Smooth muscle cell of the coronary artery (primary cell): ENCODE data around the gene GLO1. TPM values are rescaled to one million over a fixed set of nuclear protein-coding genes. Genes with fewer than 3 reads are reported as not detected.

ENCODE experiments used
- total RNA-seq: library from RNA; depleted of rRNA; stranded (reverse); fragments of >200 nt; gene quantifications from 2 replicates; pipeline ENCODE4 v1.2.3, GENCODE V29; 2014; ENCODE audit warnings: low replicate concordance

Gene GLO1
- 38.8 and 103 TPM in 2 replicates for total RNA-seq

GRCh38 chr6:38702558-38703397, at the start of gene GLO1:
TSS of gene GLO1 (minus strand) at chr6:38703145. CDS start at chr6:38703054, 91 bp downstream.

GRCh38 chr6:38715016-38715689, 12.2 kb upstream of the GLO1 start, which contains the start of gene DNAH8:
TSS of gene DNAH8 (plus strand) at chr6:38715311. CDS start at chr6:38722810, 7,499 bp downstream.

GRCh38 chr6:38639498-38640215, 63.3 kb downstream of the GLO1 start, which contains the start of gene BTBD9:
TSS of gene BTBD9 (minus strand) at chr6:38639929.

Other genes starting within 250 kb of the GLO1 start
- 5.7 and 12.2 TPM in 2 replicates for gene BTBD9, start 63.2 kb downstream of the GLO1 start, total RNA-seq
- not detected in 2 replicates for gene DNAH8, start 12.2 kb upstream of the GLO1 start, total RNA-seq